ENCODE results near the gene VSTM2L.

GRCh38 chr20:37864298-37864697, 38.6 kb upstream of the VSTM2L start:
- TF ChIP-seq EZH2 (IDR thresholded peaks at IDR 0.05; ENCODE audit: borderline replicate concordance, insufficient read depth, low read length, poor library complexity, severe bottlenecking), result no peak
- TF ChIP-seq POLR2AphosphoS5 (IDR thresholded peaks at IDR 0.05), result peak; percentile 37
- TF ChIP-seq CTCF (IDR thresholded peaks at IDR 0.05; ENCODE audit: poor library complexity, severe bottlenecking), result no peak
- TF ChIP-seq MXI1 (conservative IDR thresholded peaks at IDR 0.05; ENCODE audit: poor library complexity, severe bottlenecking), result no peak
- TF ChIP-seq EP300 (conservative IDR thresholded peaks at IDR 0.05; ENCODE audit: poor library complexity, severe bottlenecking), result peak; percentile 70
- TF ChIP-seq SMC3 (conservative IDR thresholded peaks at IDR 0.05; ENCODE audit: poor library complexity), result peak; percentile 29
- no peak for TF ChIP-seq TAF1 (IDR thresholded peaks at IDR 0.05; ENCODE audit: low read depth)
- TF ChIP-seq RAD21 (conservative IDR thresholded peaks at IDR 0.05), result no peak
